GM12873 (cell line): ENCODE measurements around the gene LIN7B.
A peak's percentile ranks its signal among the peaks of the same experiment; 100 is the strongest.

Experiments used
- TF ChIP-seq, protein P1 (sequence below): IDR thresholded peaks from 2 replicates; pipeline ENCODE4 v1.5.1; 2012; ENCODE audit warnings: low read depth, mild to moderate bottlenecking, moderate library complexity, low read length, control low read depth; ENCODE audit not compliant: insufficient read depth; ENCODE audit errors: missing control alignments

LIN7B gene

DNA sequence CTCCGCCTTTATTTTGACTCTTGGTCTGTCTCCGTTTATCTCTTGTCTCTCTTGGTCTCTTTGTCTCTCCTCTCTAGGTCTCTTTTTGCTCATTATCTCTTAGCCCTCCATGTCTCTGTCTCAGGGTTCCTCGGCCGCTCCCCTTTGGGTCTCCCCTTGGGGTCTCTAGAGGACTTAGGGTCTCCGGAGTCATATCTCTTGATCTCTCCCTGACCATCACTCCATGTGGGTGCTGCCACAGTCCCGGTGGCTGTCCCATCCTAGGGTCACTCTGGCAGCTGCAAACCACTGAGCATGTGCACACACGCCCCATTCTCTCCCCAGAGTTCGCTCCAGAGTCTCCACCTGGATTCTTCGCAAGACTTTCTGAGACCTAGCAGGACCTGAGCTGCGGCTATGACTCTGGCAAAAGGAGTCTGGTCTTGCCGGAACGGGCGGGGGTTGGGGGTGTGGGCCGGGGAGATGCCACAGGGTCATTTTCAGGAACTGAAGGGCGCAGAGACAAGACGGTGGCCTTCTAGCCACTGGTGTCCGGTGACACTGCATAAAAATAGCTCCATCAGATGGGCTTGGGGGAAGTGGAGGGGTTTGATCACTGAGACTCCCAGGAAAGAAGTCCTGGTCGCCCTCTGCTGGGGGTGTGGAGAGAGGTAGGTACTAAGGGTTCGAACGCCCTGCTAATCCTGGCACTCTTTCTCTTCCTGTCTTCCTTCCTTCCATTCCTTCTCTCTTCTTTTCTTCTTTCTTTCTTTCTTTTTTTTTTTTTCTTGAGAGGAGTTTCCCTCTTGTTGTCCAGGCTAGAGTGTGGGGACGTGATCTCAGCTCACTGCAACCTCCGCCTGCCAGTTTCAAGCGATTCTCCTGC, 40.4 kb upstream of the LIN7B start:
- TF ChIP-seq, protein P1, sequence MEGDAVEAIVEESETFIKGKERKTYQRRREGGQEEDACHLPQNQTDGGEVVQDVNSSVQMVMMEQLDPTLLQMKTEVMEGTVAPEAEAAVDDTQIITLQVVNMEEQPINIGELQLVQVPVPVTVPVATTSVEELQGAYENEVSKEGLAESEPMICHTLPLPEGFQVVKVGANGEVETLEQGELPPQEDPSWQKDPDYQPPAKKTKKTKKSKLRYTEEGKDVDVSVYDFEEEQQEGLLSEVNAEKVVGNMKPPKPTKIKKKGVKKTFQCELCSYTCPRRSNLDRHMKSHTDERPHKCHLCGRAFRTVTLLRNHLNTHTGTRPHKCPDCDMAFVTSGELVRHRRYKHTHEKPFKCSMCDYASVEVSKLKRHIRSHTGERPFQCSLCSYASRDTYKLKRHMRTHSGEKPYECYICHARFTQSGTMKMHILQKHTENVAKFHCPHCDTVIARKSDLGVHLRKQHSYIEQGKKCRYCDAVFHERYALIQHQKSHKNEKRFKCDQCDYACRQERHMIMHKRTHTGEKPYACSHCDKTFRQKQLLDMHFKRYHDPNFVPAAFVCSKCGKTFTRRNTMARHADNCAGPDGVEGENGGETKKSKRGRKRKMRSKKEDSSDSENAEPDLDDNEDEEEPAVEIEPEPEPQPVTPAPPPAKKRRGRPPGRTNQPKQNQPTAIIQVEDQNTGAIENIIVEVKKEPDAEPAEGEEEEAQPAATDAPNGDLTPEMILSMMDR, result peak; percentile 44

DNA sequence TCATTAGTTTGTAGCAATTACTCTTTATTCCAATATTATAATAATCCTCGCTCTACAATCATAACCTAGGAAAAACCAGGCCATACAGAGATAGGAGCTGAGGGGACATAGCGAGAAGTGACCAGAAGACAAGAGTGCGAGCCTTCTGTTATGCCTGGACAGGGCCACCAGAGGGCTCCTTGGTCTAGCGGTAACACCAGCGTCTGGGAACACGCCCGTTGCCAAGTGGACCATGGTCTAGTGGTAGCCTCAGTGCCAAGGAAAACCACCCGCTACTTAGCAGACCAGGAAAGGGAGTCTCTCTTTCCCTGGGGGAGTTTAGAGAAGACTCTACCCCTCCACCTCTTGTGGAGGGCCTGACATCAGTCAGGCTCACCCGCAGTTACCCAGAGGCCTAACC, 39.3 kb upstream of the LIN7B start:
- TF ChIP-seq, protein P1, result peak; percentile 61

DNA sequence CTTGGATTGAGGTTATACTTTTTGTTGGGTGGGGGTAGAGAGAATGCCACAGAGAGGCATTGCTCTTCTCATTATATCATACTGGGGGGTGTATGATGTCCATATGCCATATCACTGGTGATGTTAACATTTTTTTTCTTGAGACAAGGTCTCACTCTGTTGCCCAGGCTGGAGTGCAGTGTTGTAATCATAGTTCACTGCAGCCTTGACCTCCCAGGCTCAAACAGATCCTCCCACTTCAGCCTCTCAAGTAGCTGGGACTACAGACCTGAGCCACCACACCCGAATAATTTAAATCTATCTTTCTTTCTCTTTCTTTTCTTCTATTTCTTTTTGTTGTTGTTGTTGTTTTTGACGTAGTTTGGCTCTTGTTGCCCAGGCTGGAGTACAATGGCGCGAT, 33.8 kb upstream of the LIN7B start:
- TF ChIP-seq, protein P1, result no peak

DNA sequence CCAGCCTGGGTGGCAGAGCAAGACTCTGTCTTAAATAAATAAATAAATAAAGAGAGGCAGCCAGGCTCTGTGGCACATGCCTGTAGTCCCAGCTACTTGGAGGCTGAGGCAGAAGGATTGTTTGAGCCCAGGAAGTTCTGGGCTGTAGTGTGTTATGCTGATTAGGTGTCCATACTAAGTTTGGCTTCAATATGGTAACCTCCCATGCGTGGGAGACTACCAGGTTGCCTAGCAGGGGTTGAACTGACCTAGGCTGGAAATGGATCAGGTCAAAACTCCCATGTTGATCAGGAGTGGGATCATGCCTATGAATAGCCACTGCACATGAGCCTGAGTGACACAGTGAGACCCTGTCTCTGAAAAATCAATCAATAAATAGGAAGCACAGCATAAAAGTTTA, 32.9 kb upstream of the LIN7B start:
- TF ChIP-seq, protein P1, result no peak

DNA sequence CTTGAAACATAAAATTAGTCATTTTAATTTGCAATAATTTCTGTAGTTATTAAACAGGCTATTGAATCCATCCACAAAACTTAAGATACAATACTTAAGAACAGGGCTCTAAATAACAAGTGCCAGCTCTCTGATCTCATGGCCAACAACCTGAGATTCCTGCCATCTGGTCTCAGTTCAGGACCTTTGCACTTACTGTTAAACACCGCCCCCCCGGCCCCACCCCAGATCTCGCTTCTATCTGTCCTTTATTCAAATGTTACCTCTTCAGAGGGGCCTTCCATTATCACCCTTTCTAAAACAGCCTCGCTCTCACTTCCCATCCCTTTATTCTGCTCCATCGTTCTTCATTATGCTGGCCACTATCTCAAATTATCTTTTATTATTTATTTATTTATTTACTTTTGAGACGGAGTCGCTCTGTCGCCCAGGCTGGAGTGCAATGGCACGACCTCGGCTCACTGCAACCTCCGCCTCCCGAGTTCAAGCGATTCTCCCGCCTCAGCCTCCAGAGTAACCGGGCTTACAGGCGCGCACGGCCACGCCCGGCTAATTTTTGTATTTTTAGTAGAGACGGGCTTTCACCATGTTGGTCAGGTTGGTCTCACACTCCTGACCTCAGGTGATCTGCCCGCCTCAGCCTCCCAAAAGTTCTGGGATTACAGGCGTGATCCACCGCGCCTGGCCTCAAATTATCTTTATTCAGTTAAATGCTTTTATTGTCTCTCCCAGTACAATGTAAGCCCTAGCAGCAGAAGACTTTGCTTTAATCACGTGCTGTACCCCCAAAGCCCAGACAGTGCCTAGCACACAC, 29.8 kb upstream of the LIN7B start:
- TF ChIP-seq, protein P1, result no peak

DNA sequence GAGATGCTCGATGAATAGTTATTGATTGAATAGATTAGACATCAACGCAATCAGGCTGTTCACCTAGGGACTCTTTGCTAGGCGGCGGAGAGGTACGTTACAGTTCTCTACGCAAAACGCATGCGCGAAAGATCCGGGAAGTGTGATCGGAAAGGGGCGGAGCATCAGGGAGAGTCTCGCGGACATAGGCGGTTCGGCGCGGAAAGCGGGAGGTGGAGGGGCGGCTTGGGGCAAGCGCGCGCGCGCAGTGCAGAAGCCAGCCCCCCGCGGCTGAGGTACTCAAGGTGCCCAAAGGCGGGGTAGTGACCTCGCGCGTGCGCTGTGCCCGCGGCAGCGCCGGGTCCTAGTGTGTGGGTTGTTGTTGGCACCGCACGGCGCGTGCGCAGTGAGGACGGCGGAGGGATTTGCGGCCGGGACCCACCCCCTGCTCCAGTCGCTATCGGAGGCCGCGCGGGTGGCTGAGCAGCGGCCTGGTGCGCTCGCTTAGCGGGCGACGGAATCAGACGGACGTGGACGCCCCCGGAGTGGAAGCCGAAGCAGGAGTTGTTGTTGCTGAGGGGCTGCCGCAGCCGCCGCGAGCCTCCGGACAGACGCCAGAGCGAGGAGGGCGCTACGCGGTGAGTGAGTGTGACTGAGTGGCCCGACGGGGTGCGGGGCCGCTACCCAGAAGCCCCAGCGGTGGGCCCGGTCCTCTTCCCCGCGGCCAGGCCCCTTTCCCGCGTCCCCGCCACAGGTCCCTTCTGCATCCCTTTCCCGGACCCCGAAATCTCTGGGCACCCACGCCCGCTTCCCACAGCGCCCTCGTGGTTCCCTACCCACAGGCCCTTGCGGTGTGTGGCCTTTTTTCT, 28.9 kb upstream of the LIN7B start, which contains the start of gene SNRNP70:
Gene SNRNP70, plus strand, starts transcription at position 432 of the 848 bp plus-strand sequence. CDS start 964 bp downstream, outside the sequence.
- TF ChIP-seq, protein P1, result no peak
